AG09309 (cell line): Measurements from ENCODE around the gene PITPNB.
A peak's percentile ranks its signal among the peaks of the same experiment; 100 is the strongest.

Source experiments
- DNase-seq: peaks from one replicate; pipeline ENCODE4 v3.0.0-alpha.2; 2010; ENCODE audit warnings: low read depth
- H3K4me3 ChIP-seq: 2 replicates; pipeline ENCODE4 v1.5.1; 2011; ENCODE audit warnings: mild to moderate bottlenecking, low read depth, low read length, moderate library complexity; ENCODE audit not compliant: control insufficient read depth
- CTCF ChIP-seq: IDR thresholded peaks from 2 replicates; pipeline ENCODE4 v1.5.1; 2011; ENCODE audit warnings: mild to moderate bottlenecking, low read depth, low read length, inconsistent platforms; ENCODE audit not compliant: insufficient read depth, control insufficient read depth; ENCODE audit errors: missing control alignments

The PITPNB gene

DNA sequence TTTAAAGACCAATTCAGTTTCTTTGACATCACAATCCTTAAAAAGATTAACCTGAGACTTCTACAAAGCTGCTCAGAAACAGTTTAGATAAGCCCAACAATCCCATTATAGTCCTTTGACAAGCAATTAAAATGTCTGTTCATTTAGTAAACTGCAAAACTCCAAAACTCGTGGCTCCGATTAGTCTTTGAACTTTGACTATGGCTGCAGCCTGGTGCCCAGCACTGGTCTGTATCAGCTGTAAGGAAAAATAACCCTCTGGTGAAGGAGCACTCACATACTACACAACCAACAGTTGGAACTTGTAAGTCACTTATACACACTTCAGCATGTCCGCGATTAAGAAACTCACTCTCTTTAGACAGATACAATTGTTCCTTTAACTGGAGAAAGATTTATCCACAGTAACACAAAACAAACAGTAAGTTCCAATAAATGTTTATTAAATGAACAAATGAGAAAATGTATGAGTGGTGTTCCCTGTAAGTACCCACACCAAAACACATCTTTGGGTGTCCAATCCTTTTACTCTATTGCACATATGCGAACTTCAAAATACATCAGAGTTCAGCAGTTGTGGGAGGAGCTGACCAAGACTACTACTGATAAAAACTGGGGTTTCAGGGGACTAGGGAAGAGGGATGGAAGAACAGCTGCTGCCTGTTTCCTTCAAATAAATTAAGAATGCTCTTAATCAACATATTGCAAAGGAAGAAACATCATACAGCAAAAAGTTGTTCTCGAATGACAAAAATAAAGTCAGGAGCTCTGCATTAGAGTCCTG is 36.4 kb downstream of the PITPNB start:
- no peak for TF ChIP-seq CTCF
- DNase-seq, result no peak
- no peak overlapping the region for H3K4me3 ChIP-seq

GRCh38 chr22:27881421-27881820 is 37.6 kb downstream of the PITPNB start:
- DNase-seq, result no peak
- TF ChIP-seq CTCF, result no peak
- H3K4me3 ChIP-seq, result no peak overlapping the region

- TF ChIP-seq CTCF, result peak; percentile 67
- peak; percentile 57 for DNase-seq
- H3K4me3 ChIP-seq, result no peak overlapping the region
These were observed 38.2 kb downstream of the PITPNB start for GRCh38 chr22:27880778-27881394.

GRCh38 chr22:27879923-27880322 is 39.1 kb downstream of the PITPNB start:
- no peak for DNase-seq
- peak; percentile 66 for TF ChIP-seq CTCF
- H3K4me3 ChIP-seq, result no peak overlapping the region

DNA sequence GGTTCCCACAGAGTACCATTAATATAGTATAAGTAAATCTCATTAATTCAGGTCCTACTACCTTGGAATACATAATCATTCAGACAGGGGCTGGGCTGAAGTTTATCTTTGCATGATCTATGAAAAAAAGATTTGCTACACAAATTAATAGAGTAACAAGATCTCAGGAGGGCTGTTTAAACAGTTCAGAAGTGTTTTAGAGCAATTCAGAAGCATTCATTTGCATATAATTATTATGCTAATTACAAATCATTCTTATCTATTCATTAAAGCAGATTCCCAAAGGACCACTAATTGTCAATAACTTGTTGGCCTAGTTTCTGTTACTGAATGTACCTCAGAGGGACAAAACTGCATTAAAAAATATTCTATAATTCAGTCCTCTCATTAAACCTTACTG is 40.5 kb downstream of the PITPNB start:
- DNase-seq, result no peak
- no peak overlapping the region for H3K4me3 ChIP-seq
- no peak for TF ChIP-seq CTCF

DNA sequence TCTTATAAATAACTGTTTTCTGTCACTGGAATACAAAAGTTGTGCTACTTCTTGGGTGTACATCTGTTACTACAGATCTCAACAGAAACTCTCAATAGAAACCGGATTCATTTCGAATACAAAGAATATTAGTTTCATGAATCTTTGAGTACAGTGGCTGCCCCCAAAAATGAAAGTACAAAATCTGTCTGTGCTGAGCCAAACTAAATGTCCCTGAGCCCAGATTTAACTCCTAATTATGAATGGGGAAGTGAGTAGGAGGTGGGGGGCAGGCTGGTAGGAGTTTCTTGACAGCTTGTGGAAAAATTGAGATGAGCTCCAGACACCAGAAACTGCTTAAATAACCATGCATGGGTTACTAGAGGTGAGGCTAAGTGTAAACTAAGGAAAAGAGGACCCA is 41.6 kb downstream of the PITPNB start:
- H3K4me3 ChIP-seq, result no peak overlapping the region
- no peak for DNase-seq
- TF ChIP-seq CTCF, result no peak
